ENCODE measurements around the gene FZD4.

- TF ChIP-seq CTCF (conservative IDR thresholded peaks at IDR 0.05) (no peak), EZH2 (IDR thresholded peaks at IDR 0.05; ENCODE audit: low read depth) (no peak)
Measured at GRCh38 chr11:86969258-86969657, 14.1 kb upstream of the FZD4 start.
